ENCODE data around the gene KCNG4. TPM values are rescaled to one million over a fixed set of nuclear protein-coding genes. Genes with fewer than 3 reads are reported as not detected.

The KCNG4 gene
- total RNA-seq, 1 donor from 2014 or later, result not detected

DNA sequence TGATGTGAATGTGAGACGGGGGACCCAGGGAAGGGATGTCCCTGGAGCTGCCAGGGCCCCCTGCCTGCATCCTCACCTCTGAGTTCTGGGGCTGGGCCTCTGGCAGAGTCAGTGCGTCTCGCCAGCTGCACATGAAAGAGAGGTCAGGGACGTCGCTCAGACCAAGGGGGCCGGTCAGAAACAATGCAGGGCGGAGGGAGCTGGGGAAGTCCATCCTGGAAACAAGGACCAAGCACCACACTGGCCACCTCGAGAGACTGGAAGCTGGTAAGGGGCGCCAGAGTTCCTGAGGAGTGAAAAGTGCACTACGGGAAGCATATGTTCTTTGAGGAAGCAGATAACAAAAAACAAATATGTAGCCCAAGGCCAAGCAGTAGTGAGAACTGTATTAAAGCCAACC, 55.0 kb downstream of the KCNG4 start:
- no peak for DNase-seq
- H3K4me1 Mint-ChIP-seq, result peaks cover 18% of the 10 kb centered on the region
- H3K27me3 Mint-ChIP-seq, result no peaks in the 10 kb centered on the region
- peaks cover 26% of the 10 kb centered on the region for H3K36me3 Mint-ChIP-seq (ENCODE audit: low read depth)
- H3K27ac Mint-ChIP-seq, result peak overlapping the region; percentile 71
- intact Hi-C loops (cut with micrococcal nuclease), result loop anchor here (5.0 kb wide), 2 partner anchors 232 to 838 kb away; partner anchors contain the start of gene OSGIN1
- H3K9me3 Mint-ChIP-seq, result no peaks in the 10 kb centered on the region
- H3K4me3 Mint-ChIP-seq, result peak overlapping the region; percentile 94

DNA sequence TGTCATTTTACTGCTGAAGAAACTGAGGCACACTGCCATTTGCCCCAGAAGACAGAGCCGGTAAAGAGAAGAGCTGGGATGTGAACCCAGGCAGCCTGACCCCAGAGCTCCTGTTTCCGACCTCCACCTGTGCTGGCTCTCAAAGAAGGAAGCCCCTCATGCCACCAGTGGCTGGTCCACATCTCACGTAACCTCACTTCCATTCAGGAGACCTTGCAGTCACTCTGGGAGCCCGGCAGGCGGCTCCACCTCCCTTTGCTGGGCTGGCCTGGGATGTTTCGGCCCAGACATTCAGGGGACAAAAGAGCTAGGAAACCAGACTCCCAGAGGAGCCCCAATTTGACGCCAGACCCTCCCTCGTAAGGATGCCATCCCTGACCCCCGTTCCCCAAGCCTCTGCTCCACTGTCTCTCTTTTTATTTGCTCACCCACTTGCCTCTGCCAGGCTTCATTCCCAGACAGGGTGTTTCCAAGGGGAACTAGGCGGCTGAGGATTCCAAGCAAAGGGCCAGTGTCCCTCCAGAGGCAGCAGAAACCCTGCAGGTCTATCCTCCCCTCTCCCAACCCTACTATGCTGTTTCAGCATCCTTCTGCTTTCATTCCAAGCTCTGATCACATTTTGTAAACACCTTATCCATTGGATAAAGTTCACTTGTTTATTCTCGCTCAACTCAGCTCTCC, 55.8 kb downstream of the KCNG4 start:
- no peak overlapping the region for H3K4me3 Mint-ChIP-seq
- no peak for DNase-seq
- peak overlapping the region; percentile 1 for H3K27ac Mint-ChIP-seq
- no peaks in the 10 kb centered on the region for H3K9me3 Mint-ChIP-seq
- peaks cover 26% of the 10 kb centered on the region for H3K36me3 Mint-ChIP-seq (ENCODE audit: low read depth)
- intact Hi-C loops (cut with micrococcal nuclease), result loop anchor here (5.0 kb wide), 1 partner anchor 838 kb away; no protein-coding TSS in a partner anchor
- H3K27me3 Mint-ChIP-seq, result no peaks in the 10 kb centered on the region
- peaks cover 18% of the 10 kb centered on the region for H3K4me1 Mint-ChIP-seq

DNA sequence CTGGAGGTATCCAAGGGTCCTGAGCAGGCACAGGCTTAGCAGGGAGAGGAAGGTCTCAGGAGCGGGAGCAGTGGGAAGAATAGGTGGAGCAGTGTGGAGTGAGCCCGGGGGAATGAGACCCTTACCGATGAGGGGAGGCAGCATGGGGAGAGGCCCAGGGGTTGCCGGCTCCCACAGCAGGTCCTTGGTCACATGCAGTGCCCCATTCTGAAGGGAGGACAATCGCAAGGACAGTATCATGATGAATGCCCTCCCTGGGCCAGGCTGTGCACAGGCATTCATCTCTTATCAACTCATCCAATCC, 56.3 kb downstream of the KCNG4 start:
- Mint-ChIP-seq H3K4me3 (no peak overlapping the region), H3K36me3 (ENCODE audit: low read depth) (peaks cover 29% of the 10 kb centered on the region), H3K4me1 (peaks cover 18% of the 10 kb centered on the region), H3K27ac (no peak overlapping the region), H3K27me3 (no peaks in the 10 kb centered on the region), H3K9me3 (no peaks in the 10 kb centered on the region)
- no peak for DNase-seq
- intact Hi-C loops (cut with micrococcal nuclease), result loop anchor here (5.0 kb wide), 1 partner anchor 839 kb away; no protein-coding TSS in a partner anchor

DNA sequence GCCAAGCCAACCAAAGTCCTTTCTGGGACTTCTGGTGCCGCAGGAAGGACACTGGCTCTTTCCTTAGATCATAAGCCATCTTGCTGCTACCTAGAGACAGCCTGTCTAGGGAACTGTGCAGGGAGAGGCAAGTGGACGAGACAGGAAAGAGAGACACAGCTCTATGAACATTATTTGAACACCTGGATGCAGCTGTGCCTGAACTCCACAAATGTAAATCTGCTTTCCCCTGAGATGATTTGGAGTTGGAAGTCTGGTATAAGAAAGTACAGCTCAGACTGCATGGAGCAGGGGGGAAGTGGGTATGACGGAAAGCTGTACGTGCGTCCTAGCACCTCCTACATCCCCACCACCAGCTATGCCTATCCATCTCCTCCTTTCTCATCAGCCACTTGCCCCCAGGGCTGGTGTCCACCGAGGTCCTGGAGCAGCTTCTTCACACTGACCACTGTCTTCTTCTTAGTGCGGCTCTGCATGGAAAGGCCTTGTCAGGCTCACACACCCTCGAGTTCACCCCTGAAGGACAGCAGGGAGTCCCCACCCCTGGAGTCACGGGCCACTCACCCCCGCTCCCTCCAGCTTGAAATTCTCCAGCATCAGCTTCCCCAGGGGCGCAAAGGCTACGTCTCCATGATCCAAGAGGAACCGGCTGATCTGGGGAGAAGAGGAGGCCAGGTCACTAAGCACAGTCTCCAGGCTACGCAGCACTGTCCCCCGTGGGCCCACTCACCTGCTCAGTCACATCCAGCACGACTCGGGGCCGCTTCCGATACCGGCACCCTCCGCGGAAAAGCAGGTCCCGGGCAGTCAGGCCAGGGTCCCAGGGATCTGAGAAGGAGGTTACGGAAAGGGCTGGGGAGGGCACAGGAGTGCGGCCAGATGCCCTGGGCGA, 56.9 kb downstream of the KCNG4 start:
- no peak overlapping the region for H3K27ac Mint-ChIP-seq
- H3K4me1 Mint-ChIP-seq, result peaks cover 21% of the 10 kb centered on the region
- no peak for DNase-seq
- H3K9me3 Mint-ChIP-seq, result no peaks in the 10 kb centered on the region
- H3K27me3 Mint-ChIP-seq, result no peaks in the 10 kb centered on the region
- intact Hi-C loops (cut with micrococcal nuclease), result loop anchor here (5.0 kb wide), 1 partner anchor 839 kb away; no protein-coding TSS in a partner anchor
- peaks cover 31% of the 10 kb centered on the region for H3K36me3 Mint-ChIP-seq (ENCODE audit: low read depth)
- H3K4me3 Mint-ChIP-seq, result no peak overlapping the region

DNA sequence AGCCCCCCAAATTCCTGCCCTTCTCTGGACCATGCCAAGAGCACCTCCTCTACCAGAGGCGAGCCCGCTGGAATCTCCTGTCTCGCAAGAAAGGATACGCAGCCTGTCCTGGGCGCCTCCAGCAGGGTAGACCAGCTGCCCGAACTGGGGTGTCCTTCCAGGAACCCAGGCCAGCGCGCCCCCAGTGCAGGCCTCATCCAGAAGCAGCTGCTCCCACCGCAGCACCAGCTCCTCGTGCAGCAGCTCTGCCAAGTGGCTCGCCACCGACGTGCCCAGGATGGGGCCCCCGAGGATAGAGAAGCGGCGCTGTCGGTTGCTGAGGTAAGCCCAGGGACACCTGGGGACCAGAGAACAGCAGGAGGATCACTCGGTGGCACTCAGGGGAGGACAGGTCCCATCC, 57.7 kb downstream of the KCNG4 start:
- Mint-ChIP-seq H3K27me3 (no peaks in the 10 kb centered on the region), H3K27ac (no peak overlapping the region)

DNA sequence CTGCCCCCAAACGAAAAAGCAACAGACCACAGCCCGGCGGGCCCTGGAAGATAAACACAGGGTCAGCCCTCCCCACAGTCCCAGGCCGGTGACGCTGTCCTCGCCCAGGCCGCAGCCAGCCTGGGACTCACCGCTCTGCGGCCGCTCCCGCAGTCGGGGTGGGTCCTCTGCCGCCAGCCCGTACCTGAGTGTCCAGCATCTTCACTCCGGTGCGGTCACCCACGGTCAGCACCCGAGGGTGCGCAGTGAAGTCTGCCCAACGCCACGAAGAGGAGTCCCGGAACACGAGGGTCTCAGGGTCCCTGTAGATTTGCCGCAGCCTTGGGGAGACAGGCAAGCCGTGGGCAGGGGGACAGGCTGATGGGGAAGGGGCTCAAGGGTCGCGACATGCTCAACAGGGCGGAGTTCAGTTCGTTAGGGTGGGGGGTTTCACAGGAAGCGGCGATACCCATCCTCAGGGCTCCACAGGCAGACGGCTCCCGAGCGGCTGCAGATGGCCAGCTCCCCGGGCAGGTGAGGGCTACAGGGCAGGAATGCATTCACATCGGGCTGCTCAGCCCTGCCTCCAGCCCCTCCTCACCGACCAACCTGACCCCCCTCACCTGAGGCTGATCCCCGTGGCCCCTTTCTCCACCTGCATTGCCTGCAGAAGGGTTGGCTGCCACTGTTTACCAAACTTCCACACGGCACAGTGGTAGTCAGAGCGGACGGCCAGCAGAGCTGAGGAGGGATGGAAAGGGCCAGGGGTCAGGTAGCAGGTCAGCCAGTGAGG, 58.5 kb downstream of the KCNG4 start:
- intact Hi-C loops (cut with micrococcal nuclease), result loop anchor here (5.0 kb wide), 1 partner anchor 841 kb away; no protein-coding TSS in a partner anchor
- Mint-ChIP-seq H3K9me3 (no peaks in the 10 kb centered on the region), H3K4me1 (peaks cover 25% of the 10 kb centered on the region), H3K27me3 (no peaks in the 10 kb centered on the region), H3K4me3 (no peak overlapping the region), H3K36me3 (ENCODE audit: low read depth) (peaks cover 36% of the 10 kb centered on the region), H3K27ac (no peak overlapping the region)
- DNase-seq, result no peak

More for the DNA sequence above, 57.7 kb downstream of the KCNG4 start:
- Mint-ChIP-seq H3K4me1 (peaks cover 25% of the 10 kb centered on the region), H3K9me3 (no peaks in the 10 kb centered on the region), H3K36me3 (ENCODE audit: low read depth) (peaks cover 36% of the 10 kb centered on the region), H3K4me3 (no peak overlapping the region)
- intact Hi-C loops (cut with micrococcal nuclease), result loop anchor here (5.0 kb wide), 1 partner anchor 840 kb away; no protein-coding TSS in a partner anchor
- DNase-seq, result no peak

DNA sequence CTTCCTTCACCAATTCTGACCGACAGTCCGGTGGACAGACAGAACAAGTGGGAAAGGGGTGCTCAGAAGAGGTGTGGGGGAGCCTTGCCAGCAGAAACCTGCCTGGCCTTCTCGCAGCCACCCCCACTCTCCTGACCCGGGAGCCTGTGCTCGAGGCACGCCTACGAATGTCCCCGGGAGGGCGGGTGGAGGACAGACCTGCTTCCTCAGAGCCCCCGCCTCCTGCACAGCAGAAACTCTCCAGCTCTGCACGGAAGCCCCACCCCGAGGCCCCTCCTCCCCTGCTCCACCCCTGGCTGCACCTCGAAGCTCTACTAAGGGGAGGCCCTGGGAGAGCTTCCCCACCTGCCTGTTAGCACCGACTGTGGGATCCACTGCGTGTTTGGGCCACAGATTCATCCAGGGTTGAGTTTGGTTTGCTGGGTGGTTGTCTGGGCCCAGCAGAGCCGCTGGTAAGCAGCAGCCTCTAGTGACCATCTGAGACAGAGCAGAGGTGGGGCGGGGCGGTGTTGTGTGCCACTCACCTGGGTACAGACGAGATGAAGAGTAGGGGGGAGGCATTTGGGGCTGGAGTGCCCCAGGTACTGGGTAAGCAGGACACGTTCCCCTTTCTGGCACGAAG, 59.2 kb downstream of the KCNG4 start:
- Mint-ChIP-seq H3K27me3 (no peaks in the 10 kb centered on the region), H3K36me3 (ENCODE audit: low read depth) (peaks cover 36% of the 10 kb centered on the region), H3K27ac (no peak overlapping the region), H3K4me1 (peaks cover 21% of the 10 kb centered on the region), H3K4me3 (no peak overlapping the region), H3K9me3 (no peaks in the 10 kb centered on the region)
- no peak for DNase-seq
- intact Hi-C loops (cut with micrococcal nuclease), result loop anchor here (5.0 kb wide), 1 partner anchor 842 kb away; no protein-coding TSS in a partner anchor

DNA sequence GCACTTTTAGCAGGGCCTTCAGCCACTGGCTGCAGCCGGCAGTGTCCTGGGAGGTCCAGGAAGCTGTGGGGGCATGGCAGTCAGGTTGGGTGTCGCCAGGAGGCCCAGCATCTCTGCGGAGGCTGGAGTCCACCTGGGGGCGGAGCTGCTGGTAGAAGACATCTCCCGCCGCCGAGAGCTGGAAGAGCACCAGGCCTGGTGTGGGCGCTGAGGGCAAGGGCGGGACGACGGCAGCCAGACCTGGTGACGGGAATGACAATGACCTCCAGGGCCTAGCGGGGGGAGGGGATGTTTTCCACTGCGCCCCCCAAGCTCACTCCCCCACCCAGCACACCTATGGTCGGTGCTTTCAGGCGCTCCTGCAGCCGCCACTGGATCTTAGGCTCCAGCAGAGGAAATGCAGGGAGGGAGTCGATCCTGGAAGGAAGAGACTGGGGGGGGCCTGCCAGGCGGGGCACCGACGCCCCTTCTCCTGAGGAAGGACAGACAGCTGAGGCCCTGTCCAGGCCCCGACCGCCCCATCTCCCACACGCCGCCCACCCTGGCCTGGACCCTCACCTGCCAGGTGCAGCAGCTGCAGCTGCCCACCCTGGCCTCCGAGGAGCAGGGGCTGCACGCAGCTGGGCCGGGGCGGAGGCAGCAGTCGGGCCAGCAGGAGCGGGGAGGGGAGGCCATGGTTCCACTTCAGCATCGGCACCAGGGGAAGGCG, 60.0 kb downstream of the KCNG4 start:
- Mint-ChIP-seq H3K9me3 (no peaks in the 10 kb centered on the region), H3K36me3 (ENCODE audit: low read depth) (peaks cover 29% of the 10 kb centered on the region), H3K4me1 (peaks cover 17% of the 10 kb centered on the region), H3K4me3 (no peak overlapping the region), H3K27ac (no peak overlapping the region), H3K27me3 (no peaks in the 10 kb centered on the region)
- no peak for DNase-seq
- intact Hi-C loops (cut with micrococcal nuclease), result loop anchor here (5.0 kb wide), 1 partner anchor 843 kb away; no protein-coding TSS in a partner anchor

DNA sequence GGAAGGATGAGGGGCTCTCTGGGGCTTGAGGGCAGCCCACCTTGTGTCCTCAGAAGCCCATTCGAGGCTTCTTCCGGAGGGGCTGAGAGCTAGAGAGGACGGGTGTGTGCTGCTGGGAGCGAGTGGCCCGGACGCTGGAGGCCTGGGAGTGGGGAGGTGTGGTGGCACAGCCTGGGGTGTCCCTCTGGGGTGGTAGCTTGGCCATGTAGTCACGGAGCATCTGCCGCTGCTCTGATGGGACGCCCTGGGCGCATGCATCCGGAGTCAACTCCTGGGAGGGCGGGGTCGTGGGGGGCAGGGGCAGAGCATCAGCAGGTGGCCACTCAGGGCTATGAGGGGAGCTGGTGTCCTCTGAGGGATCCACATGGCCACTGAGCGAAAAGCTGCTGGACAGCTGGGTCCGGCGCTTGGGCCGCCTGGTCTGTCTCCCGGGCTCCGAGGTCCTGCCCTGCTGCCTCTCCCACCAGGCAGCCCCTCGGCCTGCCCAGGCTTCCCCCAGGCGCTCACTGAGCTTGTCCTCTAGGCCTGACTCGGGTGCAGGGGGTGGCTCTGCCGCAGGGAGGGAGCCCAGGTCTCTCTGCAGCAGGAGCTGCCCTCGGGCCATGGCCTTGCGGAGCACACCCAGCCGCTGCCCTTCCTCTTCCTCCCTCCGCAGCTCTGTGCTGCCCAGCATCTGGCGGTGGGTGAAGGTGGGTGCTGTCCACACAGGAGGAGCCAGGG, 60.8 kb downstream of the KCNG4 start:
- Mint-ChIP-seq H3K9me3 (no peaks in the 10 kb centered on the region), H3K36me3 (ENCODE audit: low read depth) (peaks cover 22% of the 10 kb centered on the region), H3K27me3 (peaks cover 3% of the 10 kb centered on the region), H3K27ac (no peak overlapping the region), H3K4me3 (no peak overlapping the region), H3K4me1 (peaks cover 11% of the 10 kb centered on the region)
- no peak for DNase-seq
- intact Hi-C loops (cut with micrococcal nuclease), result no loop called here

DNA sequence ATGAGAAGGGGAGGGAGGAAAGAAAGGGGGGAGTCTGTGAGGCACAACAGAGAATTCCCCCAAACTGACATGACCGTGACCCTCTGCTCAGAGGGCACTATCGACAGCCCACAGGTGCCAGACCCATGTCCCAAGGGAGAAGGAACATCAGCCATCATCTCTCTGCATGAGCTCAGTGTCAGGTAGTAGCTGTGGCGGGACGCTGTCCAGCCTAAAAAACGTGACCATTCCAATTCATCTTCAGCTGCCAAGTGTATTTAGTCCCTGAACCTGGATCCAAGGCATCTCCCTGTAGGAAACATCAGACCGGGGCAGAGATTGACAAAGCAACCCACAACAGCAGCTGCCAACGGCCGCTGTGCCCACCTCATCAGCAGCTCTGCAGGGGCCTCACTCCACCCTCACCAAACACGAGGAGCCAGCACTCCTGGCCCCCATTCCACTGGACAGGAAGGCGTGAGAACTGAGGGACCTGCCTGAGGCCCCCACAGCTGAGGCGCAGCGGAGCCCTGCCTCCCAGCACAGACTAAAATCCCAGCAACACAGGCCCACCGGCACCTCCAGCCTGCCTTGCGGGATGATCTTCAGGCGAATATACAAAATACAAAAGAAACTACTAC, 61.6 kb downstream of the KCNG4 start:
- no peak for DNase-seq
- Mint-ChIP-seq H3K4me3 (no peak overlapping the region), H3K27me3 (peaks cover 3% of the 10 kb centered on the region), H3K4me1 (peaks cover 11% of the 10 kb centered on the region), H3K36me3 (ENCODE audit: low read depth) (peaks cover 20% of the 10 kb centered on the region), H3K27ac (peak overlapping the region; percentile 46), H3K9me3 (no peaks in the 10 kb centered on the region)
- intact Hi-C loops (cut with micrococcal nuclease), result no loop called here

DNA sequence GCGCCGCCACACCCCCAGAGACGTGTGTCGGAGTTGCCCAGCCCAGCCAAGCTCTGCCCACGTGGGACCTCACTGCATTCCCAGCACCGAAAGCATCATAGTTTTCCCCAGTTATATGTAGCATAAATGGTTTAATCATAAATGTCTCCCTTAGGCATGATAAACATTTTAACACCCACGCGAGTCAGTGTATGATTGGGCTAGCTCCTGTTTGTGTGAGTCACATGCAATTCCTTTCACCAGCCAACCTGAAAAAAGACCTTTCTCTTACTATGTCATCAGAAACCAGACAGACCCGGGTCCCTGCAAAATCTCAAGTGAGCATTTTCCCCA, 62.1 kb downstream of the KCNG4 start:
- peak overlapping the region; percentile 46 for H3K27ac Mint-ChIP-seq
- DNase-seq, result no peak
- H3K4me3 Mint-ChIP-seq, result no peak overlapping the region
- H3K27me3 Mint-ChIP-seq, result peaks cover 3% of the 10 kb centered on the region
- no peaks in the 10 kb centered on the region for H3K9me3 Mint-ChIP-seq
- intact Hi-C loops (cut with micrococcal nuclease), result no loop called here
- peaks cover 17% of the 10 kb centered on the region for H3K36me3 Mint-ChIP-seq (ENCODE audit: low read depth)
- peaks cover 11% of the 10 kb centered on the region for H3K4me1 Mint-ChIP-seq
